SJSA1 (cell line): ENCODE results near the gene HOXA2. TPM values are rescaled to one million over a fixed set of nuclear protein-coding genes. Genes with fewer than 3 reads are reported as not detected.

Experiments used
- DNase-seq, 2 experiments: peaks; one replicate each; pipeline ENCODE4 v3.0.0-alpha.2; 2015 to 2020; ENCODE audit warnings: low spot score in 2 of 2, low read depth in 1 of 2
- H3K27ac ChIP-seq: fragments of 250-450 bp; sonication (Bioruptor Pico); 2 replicates; pipeline ENCODE4 v1.5.1; 2020; ENCODE audit warnings: mild to moderate bottlenecking, moderate library complexity
- H3K27me3 ChIP-seq: fragments of 250-450 bp; sonication (Bioruptor Pico); replicated peaks from 2 replicates; pipeline ENCODE4 v1.5.1; 2020; ENCODE audit warnings: mild to moderate bottlenecking, moderate library complexity
- H3K36me3 ChIP-seq: fragments of 250-450 bp; sonication (Bioruptor Pico); 2 replicates; pipeline ENCODE4 v1.5.1; 2020; ENCODE audit warnings: mild to moderate bottlenecking
- H3K4me1 ChIP-seq: fragments of 250-450 bp; sonication (Bioruptor Pico); replicated peaks from 2 replicates; pipeline ENCODE4 v1.6.1; 2021; ENCODE audit warnings: mild to moderate bottlenecking
- H3K4me3 ChIP-seq: fragments of 250-450 bp; sonication (Bioruptor Pico); 2 replicates; pipeline ENCODE4 v1.5.1; 2020; ENCODE audit warnings: mild to moderate bottlenecking
- H3K9me3 ChIP-seq: fragments of 250-450 bp; sonication (Bioruptor Pico); replicated peaks from 2 replicates; pipeline ENCODE4 v1.5.1; 2020; ENCODE audit warnings: mild to moderate bottlenecking
- total RNA-seq: library from RNA; depleted of rRNA; stranded (reverse); fragments of >200 nt; shearing (Covaris generic); gene quantifications from 2 replicates; pipeline ENCODE4 v1.2.3, GENCODE V29; 2014

Gene HOXA2
- total RNA-seq, 1 experiment from 2014 or later, result 0.47 TPM

DNA sequence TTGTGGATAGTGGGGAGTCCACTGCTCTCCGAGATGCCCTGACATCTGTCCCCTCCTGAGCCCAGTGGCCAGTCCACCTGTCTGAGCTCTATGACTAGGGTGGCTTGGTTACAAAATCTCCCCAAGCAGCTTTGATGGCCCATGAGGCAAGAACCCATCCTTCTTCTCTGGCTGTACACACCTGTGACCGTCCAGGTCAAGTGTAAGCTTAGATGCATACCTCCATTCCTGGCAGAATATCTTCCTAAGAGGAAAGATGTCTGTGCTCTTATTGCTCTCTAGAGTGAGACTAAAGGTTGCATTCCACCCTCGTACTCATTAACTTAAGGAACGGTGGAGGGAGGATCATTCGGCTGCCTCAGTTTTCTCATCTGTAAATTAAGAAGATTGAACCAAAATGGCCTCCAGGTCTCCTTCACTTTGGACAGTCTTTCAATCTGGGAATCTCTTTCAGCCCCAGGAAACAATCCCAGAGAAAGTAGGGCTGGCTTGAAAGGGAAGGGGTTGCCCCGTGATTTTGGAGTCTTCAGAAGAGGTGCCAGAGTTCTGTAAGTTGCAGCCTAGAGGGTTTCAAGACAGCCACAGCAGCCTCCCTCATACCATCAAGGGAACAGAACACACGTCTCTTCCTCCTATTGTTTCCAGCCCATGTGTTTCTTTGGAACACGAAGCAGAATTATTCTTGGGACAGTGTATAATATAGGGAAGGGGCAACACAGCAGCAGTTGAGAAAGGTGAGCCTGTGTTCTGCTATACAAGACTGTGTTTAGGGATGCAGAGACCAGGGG is 22.6 kb upstream of the HOXA2 start:
- peaks cover 9% of the 10 kb centered on the region; the same call in 1 of the 2 replicates for H3K36me3 ChIP-seq
- no peak overlapping the region for H3K27ac ChIP-seq
- no peaks in the 10 kb centered on the region for H3K9me3 ChIP-seq
- H3K4me3 ChIP-seq, result no peak overlapping the region
- peak in 1 of 2 experiments; percentile 24 for DNase-seq
- H3K4me1 ChIP-seq, result peaks cover 19% of the 10 kb centered on the region
- H3K27me3 ChIP-seq, result no peaks in the 10 kb centered on the region

DNA sequence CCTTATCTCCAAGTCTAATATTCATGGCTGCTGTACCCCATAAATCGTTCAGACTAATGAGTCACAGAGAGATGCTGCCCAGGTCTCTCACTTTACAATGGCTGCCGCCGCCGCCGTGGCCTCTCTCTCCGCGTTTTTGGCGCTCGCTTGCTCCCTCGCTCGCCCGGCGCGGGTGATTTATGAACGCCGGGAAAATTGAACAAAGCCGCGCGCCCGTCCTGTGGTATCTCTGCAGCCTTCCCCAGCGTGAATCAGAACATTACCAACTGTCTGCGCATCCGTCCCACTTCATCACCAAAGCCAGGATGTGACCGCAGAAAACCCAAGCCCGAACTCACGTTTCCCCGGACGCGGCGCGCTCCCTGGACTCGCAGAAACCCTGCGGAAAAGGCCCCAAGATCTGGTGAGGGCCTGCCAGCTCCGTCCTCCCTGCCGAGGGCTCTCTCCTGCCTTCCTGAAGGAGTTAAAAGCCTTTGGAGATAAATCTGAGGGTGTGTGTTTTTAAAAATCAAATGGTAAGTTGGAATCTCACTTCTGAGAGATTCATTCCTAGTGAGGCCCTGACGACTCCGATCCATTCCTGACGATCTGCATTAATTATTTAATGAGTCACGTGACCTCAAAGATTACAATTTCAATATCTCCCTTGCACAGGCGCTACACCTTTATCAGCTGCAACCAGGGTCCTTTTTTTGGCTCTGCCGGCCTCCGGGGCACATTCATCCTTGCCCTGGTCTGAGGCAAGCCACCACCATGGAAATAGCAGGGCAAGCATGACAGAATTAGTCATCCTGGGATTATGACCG is 21.8 kb upstream of the HOXA2 start:
- no peak overlapping the region for H3K27ac ChIP-seq
- H3K4me3 ChIP-seq, result no peak overlapping the region
- peak in 1 of 2 experiments; percentile 32 for DNase-seq
- peaks cover 13% of the 10 kb centered on the region for H3K4me1 ChIP-seq
- peaks cover 9% of the 10 kb centered on the region; the same call in 1 of the 2 replicates for H3K36me3 ChIP-seq
- no peaks in the 10 kb centered on the region for H3K9me3 ChIP-seq
- H3K27me3 ChIP-seq, result no peaks in the 10 kb centered on the region

DNA sequence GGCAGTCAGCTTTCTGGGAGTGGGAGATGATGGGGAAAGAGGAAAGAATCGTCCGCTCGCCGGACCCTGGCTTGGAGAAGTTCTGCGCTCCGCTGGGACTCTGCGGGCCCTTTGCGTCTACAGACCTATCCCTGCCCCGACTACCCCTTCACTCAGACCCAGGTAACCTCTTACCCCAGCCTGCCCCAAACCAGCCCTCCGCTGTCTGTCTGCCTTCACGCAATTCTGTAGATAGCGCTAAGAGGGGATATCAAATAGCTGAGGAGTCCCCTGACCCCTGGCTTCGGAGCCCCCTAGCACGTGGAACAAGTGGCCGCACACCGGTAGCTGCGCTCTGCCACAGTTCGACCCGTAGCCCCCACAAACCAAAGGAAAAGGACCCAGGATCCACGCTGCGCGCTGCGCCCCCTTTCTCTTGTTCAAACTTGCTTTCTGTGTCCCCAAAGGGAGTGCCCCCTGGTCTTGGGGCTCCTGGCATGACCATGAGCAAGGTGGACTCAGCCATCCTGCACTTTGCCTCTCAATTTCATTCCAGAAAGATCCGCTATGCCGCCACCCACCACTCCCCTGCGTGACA is 21.1 kb upstream of the HOXA2 start:
- Histone ChIP-seq H3K36me3 (peaks cover 8% of the 10 kb centered on the region; the same call in 1 of the 2 replicates), H3K4me3 (no peak overlapping the region), H3K9me3 (no peaks in the 10 kb centered on the region), H3K27ac (no peak overlapping the region), H3K4me1 (peaks cover 13% of the 10 kb centered on the region), H3K27me3 (no peaks in the 10 kb centered on the region)
- DNase-seq, result peak in 1 of 2 experiments; percentile 10

DNA sequence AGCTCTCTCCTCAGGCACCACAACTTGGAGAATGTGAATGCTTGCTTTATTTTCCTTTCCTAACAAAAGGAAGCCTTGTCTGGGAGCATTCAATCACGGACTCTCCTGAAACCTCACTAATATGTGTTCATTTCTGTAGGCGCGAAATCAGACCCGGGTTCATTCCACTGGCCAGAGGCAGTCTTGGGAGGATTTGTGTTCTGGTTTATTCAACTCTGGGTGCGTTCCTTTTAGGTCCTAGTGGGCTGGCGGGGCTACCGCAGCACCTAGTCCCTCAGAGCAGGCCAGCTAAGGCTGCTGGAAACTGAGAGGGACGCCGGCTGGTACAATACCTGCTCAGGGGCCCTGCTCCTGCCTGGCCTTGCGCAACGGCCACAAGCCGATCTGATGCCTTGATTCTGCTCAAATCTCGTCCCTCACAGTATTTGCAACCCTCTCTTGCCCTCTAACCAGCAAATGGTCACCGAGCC is 20.6 kb upstream of the HOXA2 start:
- no peak overlapping the region for H3K27ac ChIP-seq
- H3K36me3 ChIP-seq, result peaks cover 3% of the 10 kb centered on the region; the same call in 1 of the 2 replicates
- no peaks in the 10 kb centered on the region for H3K9me3 ChIP-seq
- no peaks in the 10 kb centered on the region for H3K27me3 ChIP-seq
- peaks cover 13% of the 10 kb centered on the region for H3K4me1 ChIP-seq
- peak in 1 of 2 experiments; percentile 38 for DNase-seq
- no peak overlapping the region for H3K4me3 ChIP-seq

DNA sequence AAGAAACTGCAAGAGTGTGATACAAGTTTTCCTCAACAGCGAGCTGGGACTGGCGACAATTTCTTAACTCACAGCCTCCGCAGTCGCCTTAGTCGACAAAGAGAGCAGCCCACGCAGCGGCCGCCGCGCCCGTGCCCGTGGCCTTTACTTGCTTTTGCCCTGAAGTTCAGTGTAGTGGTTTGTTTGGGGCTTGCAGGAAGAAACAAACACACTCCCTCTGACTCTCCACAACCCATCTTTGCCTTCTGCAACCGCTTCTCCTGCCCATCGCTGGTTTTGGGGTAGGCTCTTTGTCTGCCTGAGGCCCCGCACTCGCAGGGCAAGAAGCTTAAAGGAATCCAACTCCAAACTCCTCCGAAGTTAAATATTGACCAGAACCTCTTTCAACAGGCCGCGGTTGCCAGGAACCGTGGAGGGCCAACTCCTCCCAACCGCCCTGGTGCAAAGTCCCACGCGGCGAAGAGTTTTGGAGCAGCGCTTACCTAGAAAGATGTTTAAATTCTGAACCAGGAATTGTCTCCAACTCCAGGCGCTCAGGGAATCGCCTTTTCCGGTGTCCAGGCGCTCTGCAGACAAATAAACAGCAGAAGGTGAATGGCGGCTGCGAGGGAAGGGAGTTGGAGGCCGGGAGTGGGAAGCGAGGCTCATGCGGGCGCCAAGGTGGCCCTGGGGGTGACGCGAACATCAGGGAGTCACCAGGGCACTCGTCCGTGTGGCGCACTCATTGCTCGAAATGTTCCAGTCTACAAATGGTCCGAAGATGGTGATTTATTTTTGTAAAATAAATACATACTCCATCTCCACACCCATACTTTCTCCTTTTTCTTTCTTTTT is 19.8 kb upstream of the HOXA2 start:
- Histone ChIP-seq H3K4me1 (peaks cover 13% of the 10 kb centered on the region), H3K36me3 (peaks cover 2% of the 10 kb centered on the region; the same call in 1 of the 2 replicates), H3K27ac (no peak overlapping the region), H3K4me3 (no peak overlapping the region), H3K9me3 (no peaks in the 10 kb centered on the region), H3K27me3 (no peaks in the 10 kb centered on the region)
- DNase-seq, result peak in 1 of 2 experiments; percentile 29

DNA sequence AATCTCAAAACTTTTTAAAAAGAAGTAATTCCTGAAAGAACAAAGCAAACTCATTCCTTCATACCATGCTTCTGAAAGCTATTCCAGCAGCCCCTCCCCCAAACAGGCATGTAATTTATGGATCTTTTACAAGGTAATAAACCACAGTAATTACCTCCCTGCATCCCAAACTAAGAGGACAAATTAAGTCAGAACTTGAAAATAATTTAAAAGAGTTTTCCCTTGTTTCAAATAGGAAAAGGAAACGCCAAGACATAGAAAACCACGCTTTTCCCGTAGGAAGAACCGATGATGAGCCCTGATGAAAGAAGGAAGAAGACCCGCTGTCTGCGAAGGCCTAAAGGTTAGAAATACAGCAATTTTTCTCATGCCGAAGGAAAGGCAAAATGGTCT is 19.2 kb upstream of the HOXA2 start:
- no peak overlapping the region for H3K4me3 ChIP-seq
- H3K27me3 ChIP-seq, result no peaks in the 10 kb centered on the region
- H3K27ac ChIP-seq, result no peak overlapping the region
- no peaks in the 10 kb centered on the region for H3K9me3 ChIP-seq
- H3K36me3 ChIP-seq, result peaks cover 2% of the 10 kb centered on the region; the same call in 1 of the 2 replicates
- peaks cover 13% of the 10 kb centered on the region for H3K4me1 ChIP-seq
- DNase-seq, result no peak

DNA sequence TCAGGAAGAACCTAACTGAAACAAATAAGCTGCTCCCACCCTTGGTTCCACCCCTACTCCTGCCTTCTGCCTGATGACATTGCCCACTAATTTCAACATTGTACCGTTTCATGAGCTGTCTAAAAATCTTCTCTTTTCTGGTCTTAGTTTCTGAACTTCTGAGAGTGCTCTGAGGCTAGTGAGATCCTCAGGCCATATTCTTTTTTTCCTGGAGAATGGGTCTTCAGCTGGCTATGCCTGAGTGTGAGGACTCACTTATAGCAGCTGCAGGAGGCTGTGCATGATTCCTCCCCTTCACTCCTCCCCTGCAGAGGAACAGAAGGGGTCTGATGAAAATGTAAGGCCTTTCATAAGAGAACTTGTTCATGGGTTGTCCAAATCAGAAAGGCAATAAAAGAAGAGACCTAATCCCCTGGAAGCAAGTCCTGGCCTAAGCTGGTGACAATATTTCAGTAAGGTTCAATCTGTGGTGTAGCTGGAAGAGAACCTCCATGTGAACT is 17.0 kb upstream of the HOXA2 start:
- Histone ChIP-seq H3K4me1 (peaks cover 25% of the 10 kb centered on the region), H3K36me3 (peaks cover 2% of the 10 kb centered on the region; the same call in 1 of the 2 replicates)
- DNase-seq, result peak in 1 of 2 experiments; percentile 11

DNA sequence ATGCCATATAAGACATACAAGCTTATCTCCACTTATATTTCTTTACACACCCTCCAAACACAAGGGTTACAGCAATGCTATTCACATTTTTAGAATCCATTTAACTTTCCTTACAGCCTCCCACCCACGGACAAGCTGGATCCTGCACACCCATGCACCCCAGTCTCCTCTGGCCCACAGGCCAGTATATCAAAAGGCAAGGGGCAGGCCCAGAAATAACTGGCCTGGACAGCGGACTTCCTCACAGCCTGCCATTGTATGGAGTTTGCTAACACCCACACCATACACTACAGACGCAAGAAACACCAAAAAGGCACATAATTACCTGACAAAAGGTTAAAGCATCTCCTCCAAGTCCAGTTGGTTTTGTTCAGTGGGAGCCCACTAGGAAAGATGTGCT is 16.1 kb upstream of the HOXA2 start:
- peak in 1 of 2 experiments; percentile 15 for DNase-seq
- Histone ChIP-seq H3K9me3 (no peaks in the 10 kb centered on the region), H3K36me3 (peaks cover 2% of the 10 kb centered on the region; the same call in 1 of the 2 replicates), H3K4me3 (no peak overlapping the region), H3K27ac (no peak overlapping the region), H3K27me3 (no peaks in the 10 kb centered on the region), H3K4me1 (peaks cover 29% of the 10 kb centered on the region)

More for the DNA sequence above, 17.0 kb upstream of the HOXA2 start:
- no peak overlapping the region for H3K27ac ChIP-seq
- no peak overlapping the region for H3K4me3 ChIP-seq
- no peaks in the 10 kb centered on the region for H3K27me3 ChIP-seq
- H3K9me3 ChIP-seq, result no peaks in the 10 kb centered on the region

DNA sequence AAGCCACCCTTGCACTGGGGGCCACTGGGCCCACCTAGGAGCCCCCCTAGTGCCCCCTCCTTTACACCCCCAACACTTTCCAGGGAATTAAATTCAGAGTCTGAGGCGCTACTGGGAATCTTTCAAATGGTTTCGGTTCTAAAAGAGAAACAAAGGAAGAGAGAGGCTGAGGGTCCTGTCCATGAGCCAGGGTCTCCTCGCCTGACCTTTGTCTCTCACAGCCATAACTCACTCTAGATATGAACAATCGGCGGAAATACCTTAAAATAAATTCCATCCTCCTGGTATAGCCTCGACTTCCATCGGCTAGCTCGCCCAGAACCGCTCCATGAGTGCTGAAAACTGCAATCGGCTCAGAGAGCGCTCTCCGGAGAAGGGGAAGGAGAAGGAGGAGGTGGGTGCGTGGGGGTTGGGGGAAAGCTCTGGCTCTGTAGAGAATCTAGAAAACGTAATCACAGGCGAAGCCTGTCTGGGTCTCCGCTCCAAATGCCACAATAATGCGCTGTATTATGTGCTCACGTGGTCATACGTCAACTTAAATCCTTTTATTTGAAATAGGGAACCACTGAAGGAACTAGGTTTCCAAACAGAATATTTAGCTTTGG is 15.5 kb upstream of the HOXA2 start:
- Histone ChIP-seq H3K4me3 (no peak overlapping the region), H3K36me3 (peaks cover 2% of the 10 kb centered on the region; the same call in 1 of the 2 replicates), H3K4me1 (peaks cover 31% of the 10 kb centered on the region), H3K9me3 (no peaks in the 10 kb centered on the region), H3K27me3 (no peaks in the 10 kb centered on the region), H3K27ac (no peak overlapping the region)
- DNase-seq, result peak in 1 of 2 experiments; percentile 23

DNA sequence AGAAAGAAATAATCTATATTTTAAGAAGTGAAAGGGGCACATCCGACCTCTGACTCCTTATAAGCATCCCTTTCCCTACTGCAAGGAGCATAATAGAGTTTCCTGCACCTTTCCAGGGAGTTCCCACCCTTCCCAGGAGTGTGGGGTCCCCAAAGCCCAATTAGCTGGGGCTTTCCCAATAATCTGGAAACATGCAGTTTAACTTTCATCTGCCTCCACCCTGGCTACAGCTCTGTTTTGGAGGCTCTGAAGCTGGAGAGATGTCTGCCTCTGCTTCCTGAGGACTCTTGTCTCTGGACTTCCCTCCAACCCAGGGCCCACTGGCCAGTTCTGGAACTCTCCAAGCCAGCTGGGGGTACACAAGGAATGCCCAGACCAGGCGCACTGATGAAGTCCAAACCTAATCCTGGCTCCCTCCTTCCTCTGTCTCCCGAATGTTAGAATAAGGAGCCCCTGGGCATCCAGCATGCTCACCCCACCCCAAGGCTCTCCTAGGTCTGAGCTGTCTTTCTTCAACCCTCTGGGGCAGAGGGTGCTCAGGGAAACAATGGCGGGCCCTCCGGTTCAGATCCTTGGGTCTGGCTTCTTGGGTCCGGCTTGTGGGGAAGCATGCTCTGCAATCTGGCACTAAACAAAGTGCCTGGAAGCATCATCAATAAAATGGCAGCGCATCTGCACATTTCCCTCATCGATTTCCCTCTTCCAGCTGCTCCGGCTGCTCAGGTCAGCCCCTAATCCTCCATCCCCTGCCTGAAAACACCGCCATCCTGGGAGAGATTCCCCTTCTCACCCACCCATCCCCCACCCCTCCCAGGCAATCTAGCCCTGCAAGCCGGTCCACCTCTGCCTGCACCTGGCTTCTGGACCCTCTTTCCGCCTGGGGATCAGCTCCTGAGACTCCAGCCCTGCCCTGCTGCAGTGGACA is 14.7 kb upstream of the HOXA2 start:
- Histone ChIP-seq H3K9me3 (no peaks in the 10 kb centered on the region), H3K4me1 (peaks cover 36% of the 10 kb centered on the region), H3K36me3 (peaks cover 2% of the 10 kb centered on the region; the same call in 1 of the 2 replicates), H3K27me3 (no peaks in the 10 kb centered on the region), H3K4me3 (no peak overlapping the region), H3K27ac (no peak overlapping the region)
- DNase-seq, result peak in 1 of 2 experiments; percentile 37

DNA sequence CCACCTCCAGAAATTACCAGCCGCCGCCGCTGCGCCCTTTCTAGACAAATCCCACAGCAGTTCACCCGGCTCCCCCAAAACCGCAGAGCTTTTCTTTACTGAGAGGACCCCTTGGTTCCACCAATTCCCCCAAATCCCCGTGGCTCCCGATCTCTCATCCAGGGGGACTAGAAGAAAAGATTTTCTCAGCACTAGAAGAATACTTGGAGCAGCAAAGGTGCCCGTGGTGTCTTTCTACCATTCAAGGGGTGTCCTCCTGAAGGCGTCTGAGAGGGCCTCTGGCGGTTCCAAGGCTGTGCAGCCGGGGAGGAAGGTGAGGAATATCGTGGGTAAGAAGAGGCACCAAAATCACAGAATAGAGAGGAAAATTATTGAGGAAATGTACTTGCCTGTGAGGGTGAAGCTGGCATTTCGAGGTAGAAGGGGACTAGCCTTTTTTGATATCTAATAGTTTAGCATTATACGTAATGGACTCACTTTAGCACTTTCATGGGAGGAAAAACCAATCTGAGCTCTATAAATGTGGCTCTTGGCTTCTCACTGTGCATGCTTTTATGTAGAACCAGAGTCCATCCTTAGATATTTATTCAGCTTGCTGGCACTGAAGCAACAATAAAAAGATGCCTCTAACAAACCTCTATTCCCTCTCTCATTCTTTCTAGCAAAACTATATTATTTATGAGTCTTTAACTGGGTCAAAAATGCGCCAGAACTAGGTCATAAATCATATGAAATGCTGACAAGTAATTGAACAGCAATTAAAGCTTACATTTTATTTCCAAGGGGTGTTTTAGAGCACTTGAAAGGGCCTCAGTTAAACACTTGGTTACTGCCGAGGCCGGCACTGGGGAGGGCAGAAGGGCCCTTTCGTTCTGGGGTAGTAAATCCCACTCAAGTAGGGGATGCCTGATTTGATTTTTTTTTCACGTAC is 13.8 kb upstream of the HOXA2 start:
- no peak overlapping the region for H3K27ac ChIP-seq
- peaks cover 2% of the 10 kb centered on the region; the same call in 1 of the 2 replicates for H3K36me3 ChIP-seq
- peak overlapping the region; percentile 39 for H3K4me3 ChIP-seq
- H3K4me1 ChIP-seq, result peaks cover 39% of the 10 kb centered on the region
- DNase-seq, result peak in 1 of 2 experiments; percentile 31
- H3K27me3 ChIP-seq, result no peaks in the 10 kb centered on the region
- H3K9me3 ChIP-seq, result no peaks in the 10 kb centered on the region
